Measurements from ENCODE around the gene LINGO1. TPM values are rescaled to one million over a fixed set of nuclear protein-coding genes. Genes with fewer than 3 reads are reported as not detected.

Gene LINGO1
- total RNA-seq, 2 donors from 2014 or later, result not detected

DNA sequence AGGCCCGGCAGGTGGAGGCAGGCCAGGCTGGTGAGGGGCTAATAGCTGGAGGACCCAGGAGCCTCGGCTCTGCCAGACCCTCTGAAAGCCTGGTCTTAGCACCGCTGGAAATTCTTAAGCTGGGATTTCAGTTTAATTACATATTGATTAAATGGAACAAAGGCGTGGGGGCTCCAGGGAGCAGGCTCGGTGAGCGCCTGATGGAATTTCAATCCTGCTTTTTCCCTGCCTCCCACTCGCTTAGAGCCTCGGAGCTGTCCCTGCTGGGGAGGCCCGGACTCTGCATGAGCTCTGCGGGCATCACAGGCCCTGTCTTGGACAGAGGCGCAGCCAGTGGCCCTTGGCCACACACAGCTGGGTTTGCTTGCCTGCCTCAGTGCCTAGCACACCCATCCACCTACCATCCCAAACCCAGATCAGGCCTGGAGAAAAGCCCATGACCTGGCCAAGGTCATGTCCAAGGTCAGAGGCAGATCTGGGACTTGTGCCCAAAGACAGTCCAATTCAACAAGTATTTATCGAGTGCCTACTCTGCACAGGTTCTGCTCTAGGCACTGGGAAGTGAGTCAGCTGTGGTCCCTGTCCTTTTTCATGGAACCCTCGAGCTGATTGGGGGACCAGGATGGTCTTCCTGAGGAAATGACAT is 40.6 kb downstream of the LINGO1 start:
- peaks cover 4% of the 10 kb centered on the region for H3K27me3 Mint-ChIP-seq
- no peaks in the 10 kb centered on the region for H3K9me3 Mint-ChIP-seq
- H3K4me1 Mint-ChIP-seq, result no peaks in the 10 kb centered on the region
- ATAC-seq (replicated peaks), result no peak
- H3K36me3 Mint-ChIP-seq (ENCODE audit: low read depth), result no peaks in the 10 kb centered on the region
- H3K4me3 Mint-ChIP-seq, result no peak overlapping the region
- no peak overlapping the region for H3K27ac Mint-ChIP-seq

DNA sequence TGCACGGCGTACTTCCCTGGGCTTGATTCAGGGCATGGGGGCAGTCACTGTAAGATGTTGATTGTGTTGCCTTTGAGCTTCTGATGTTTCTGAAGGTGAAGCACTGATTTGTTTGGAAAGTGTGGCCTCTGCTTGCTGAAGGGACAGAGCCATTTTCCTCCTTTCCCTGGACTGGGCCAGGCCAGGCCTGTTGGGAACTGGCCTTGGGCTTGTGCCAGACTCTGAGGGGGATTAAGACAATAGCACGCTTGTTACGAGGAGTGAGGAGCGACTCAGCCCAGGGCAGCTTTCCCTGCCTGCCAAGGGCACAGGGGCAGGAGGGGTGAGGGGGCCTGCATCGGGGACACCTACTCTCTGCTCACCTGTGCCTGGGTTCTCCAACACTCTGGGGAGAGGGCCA is 42.9 kb downstream of the LINGO1 start:
- Mint-ChIP-seq H3K27me3 (peaks cover 12% of the 10 kb centered on the region), H3K27ac (no peak overlapping the region), H3K36me3 (ENCODE audit: low read depth) (no peaks in the 10 kb centered on the region), H3K9me3 (no peaks in the 10 kb centered on the region), H3K4me3 (no peak overlapping the region), H3K4me1 (no peaks in the 10 kb centered on the region)
- ATAC-seq (replicated peaks), result no peak

- Mint-ChIP-seq H3K9me3 (no peaks in the 10 kb centered on the region), H3K27me3 (peaks cover 12% of the 10 kb centered on the region)
These were observed 44.6 kb downstream of the LINGO1 start for GRCh38 chr15:77588126-77588525.

DNA sequence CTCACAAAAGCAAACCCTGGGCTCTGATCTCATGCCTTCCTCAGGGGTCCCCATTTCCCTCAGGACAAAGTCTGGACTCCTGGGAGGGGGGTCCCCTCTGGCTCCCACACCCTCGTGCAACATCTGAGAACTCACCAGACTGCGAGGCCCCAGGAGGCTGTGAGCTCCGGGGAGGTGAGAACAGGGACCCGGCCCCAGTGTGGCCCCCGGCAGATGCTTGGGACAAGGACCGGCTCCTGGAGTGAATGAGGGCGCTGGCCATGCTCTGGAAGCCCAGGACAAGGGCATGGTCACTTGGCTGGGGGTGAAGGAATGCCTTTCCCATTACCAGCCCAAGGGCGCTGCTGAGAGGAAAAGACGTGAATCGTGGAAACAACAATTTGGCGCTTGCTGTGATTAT is 48.0 kb downstream of the LINGO1 start:
- H3K4me1 Mint-ChIP-seq, result no peaks in the 10 kb centered on the region
- ATAC-seq (replicated peaks), result no peak
- no peaks in the 10 kb centered on the region for H3K9me3 Mint-ChIP-seq
- no peak overlapping the region for H3K4me3 Mint-ChIP-seq
- no peak overlapping the region for H3K27ac Mint-ChIP-seq
- H3K36me3 Mint-ChIP-seq (ENCODE audit: low read depth), result no peaks in the 10 kb centered on the region
- peaks cover 8% of the 10 kb centered on the region for H3K27me3 Mint-ChIP-seq

More at GRCh38 chr15:77588126-77588525, 44.6 kb downstream of the LINGO1 start:
- no peaks in the 10 kb centered on the region for H3K4me1 Mint-ChIP-seq
- H3K27ac Mint-ChIP-seq, result no peak overlapping the region
- ATAC-seq (replicated peaks), result no peak
- H3K36me3 Mint-ChIP-seq (ENCODE audit: low read depth), result no peaks in the 10 kb centered on the region
- H3K4me3 Mint-ChIP-seq, result no peak overlapping the region

GRCh38 chr15:77584201-77584600 is 48.5 kb downstream of the LINGO1 start:
- ATAC-seq (replicated peaks), result no peak
- Mint-ChIP-seq H3K27ac (no peak overlapping the region), H3K36me3 (ENCODE audit: low read depth) (no peaks in the 10 kb centered on the region), H3K4me3 (no peak overlapping the region), H3K9me3 (no peaks in the 10 kb centered on the region), H3K4me1 (no peaks in the 10 kb centered on the region), H3K27me3 (peaks cover 8% of the 10 kb centered on the region)

GRCh38 chr15:77582763-77583162 is 49.9 kb downstream of the LINGO1 start:
- H3K9me3 Mint-ChIP-seq, result no peaks in the 10 kb centered on the region
- ATAC-seq (replicated peaks), result no peak
- H3K27me3 Mint-ChIP-seq, result peaks cover 8% of the 10 kb centered on the region
- H3K27ac Mint-ChIP-seq, result no peak overlapping the region
- H3K36me3 Mint-ChIP-seq (ENCODE audit: low read depth), result no peaks in the 10 kb centered on the region
- no peaks in the 10 kb centered on the region for H3K4me1 Mint-ChIP-seq
- H3K4me3 Mint-ChIP-seq, result no peak overlapping the region

DNA sequence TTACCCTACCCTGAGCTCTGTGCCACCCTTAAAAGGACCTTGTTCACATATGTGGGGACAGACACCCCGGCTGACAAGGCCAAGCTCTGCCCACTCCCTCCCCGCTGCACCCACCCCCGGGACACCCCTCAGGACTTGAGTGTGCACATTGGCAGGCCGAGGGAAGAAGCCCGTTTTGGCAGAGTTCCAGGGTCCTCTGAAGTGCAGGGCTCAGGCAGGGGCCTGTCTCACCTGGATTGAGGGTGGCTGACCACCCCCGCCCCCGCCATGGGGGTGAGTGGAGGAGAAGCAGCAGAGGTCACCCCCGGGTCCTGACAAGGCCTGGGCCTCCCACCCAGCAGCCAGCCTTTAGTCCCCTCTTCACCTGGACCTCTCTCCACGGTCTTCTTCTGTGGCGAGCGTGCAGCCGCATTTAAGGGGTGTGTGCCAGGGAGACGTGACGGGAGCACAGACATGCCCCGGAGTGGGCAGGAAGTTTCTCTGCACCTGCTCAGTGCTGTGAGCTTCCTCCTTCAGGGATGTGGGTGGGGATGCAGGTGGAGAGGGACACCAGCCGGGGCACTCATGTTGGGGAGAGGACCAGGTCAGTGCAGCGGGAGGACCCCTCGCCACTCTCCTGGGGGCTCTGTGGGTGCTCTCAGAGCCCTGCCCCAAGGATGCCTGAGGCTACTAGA is 50.7 kb downstream of the LINGO1 start:
- Mint-ChIP-seq H3K27me3 (peaks cover 8% of the 10 kb centered on the region), H3K4me3 (no peak overlapping the region), H3K27ac (no peak overlapping the region), H3K36me3 (ENCODE audit: low read depth) (no peaks in the 10 kb centered on the region), H3K9me3 (no peaks in the 10 kb centered on the region), H3K4me1 (no peaks in the 10 kb centered on the region)
- ATAC-seq (replicated peaks), result no peak

DNA sequence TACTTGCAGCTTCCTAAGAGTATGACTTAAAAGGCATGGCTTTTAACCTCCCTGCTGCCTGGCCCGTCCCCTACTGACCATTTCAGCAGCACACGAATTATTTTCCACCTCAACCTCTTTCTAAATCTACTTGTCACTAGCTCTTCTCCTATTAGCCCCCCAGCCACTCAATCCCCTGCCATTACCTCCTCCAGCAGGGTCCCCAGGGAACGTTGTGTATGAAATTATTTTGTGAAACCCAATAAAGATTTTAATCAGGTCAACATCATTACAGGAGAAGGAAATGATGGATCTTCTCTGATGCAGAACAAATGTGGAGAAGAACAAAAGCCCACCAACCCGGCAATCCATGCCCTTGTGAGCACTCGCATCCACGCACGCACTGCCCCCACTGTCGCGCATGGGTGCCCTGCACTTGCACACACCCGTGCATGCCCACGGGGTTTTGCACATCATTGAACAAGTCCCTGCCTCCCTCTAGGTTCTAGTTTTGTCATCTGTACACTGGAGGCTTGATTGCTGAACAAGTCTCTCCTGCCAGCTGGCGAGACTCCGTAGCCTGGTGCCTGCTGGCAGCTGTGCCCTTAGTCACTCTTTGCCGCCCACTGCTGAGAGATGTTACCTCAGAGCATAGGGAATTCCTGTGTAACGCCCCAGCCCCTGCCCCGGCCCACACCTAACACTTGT is 51.6 kb downstream of the LINGO1 start:
- ATAC-seq (replicated peaks), result no peak
- Mint-ChIP-seq H3K4me3 (no peak overlapping the region), H3K4me1 (no peaks in the 10 kb centered on the region), H3K36me3 (ENCODE audit: low read depth) (no peaks in the 10 kb centered on the region), H3K9me3 (no peaks in the 10 kb centered on the region), H3K27me3 (peaks cover 8% of the 10 kb centered on the region), H3K27ac (no peak overlapping the region)

DNA sequence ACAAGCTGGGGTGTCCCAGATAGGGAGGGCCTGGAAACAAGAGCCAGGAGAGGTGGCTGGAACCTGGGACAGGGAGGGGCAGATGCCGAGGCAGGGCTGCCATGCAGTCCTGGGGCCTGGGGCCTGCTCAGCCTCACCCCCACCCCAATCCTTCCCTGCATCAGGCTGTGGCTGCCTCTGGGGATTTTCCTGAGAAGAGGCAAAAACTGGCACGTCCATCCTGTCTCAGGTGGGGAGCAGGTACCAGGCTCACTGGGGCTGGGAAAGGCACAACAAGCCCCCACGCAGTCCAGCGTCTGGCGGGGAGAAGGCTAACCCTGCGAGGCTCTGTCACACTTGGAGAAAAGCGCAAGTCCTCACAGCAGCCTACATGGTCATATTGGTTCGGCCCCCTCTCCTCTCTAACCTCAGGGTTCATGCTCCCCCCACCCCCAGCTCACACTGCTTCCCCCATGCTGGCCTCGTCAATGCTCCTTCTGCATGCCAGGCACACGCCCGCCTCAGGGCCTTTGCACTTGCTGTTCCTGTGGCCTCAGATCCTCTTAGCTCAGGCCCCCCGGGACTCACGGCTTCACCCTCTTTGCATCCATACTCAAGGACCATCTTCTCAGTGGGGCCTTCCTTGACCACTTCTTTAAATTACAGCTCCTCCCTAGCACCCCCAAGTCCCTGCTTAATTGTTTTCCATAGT is 53.1 kb downstream of the LINGO1 start:
- Mint-ChIP-seq H3K36me3 (ENCODE audit: low read depth) (no peaks in the 10 kb centered on the region), H3K4me1 (no peaks in the 10 kb centered on the region), H3K27ac (no peak overlapping the region), H3K27me3 (no peaks in the 10 kb centered on the region), H3K4me3 (no peak overlapping the region), H3K9me3 (no peaks in the 10 kb centered on the region)
- ATAC-seq (replicated peaks), result no peak

GRCh38 chr15:77578641-77579372 is 53.9 kb downstream of the LINGO1 start:
- H3K9me3 Mint-ChIP-seq, result no peaks in the 10 kb centered on the region
- H3K36me3 Mint-ChIP-seq (ENCODE audit: low read depth), result no peaks in the 10 kb centered on the region
- no peak for ATAC-seq (replicated peaks)
- H3K27ac Mint-ChIP-seq, result no peak overlapping the region
- H3K4me3 Mint-ChIP-seq, result no peak overlapping the region
- no peaks in the 10 kb centered on the region for H3K4me1 Mint-ChIP-seq
- H3K27me3 Mint-ChIP-seq, result no peaks in the 10 kb centered on the region

GRCh38 chr15:77577366-77577950 is 55.3 kb downstream of the LINGO1 start:
- Mint-ChIP-seq H3K4me1 (no peaks in the 10 kb centered on the region), H3K27ac (no peak overlapping the region), H3K9me3 (no peaks in the 10 kb centered on the region), H3K4me3 (no peak overlapping the region), H3K36me3 (ENCODE audit: low read depth) (no peaks in the 10 kb centered on the region), H3K27me3 (peaks cover 6% of the 10 kb centered on the region)
- no peak for ATAC-seq (replicated peaks)

GRCh38 chr15:77576538-77576937 is 56.2 kb downstream of the LINGO1 start:
- Mint-ChIP-seq H3K36me3 (ENCODE audit: low read depth) (no peaks in the 10 kb centered on the region), H3K9me3 (no peaks in the 10 kb centered on the region), H3K27ac (no peak overlapping the region), H3K27me3 (peaks cover 6% of the 10 kb centered on the region), H3K4me3 (no peak overlapping the region), H3K4me1 (no peaks in the 10 kb centered on the region)
- no peak for ATAC-seq (replicated peaks)

GRCh38 chr15:77575203-77575934 is 57.3 kb downstream of the LINGO1 start:
- ATAC-seq (replicated peaks), result no peak
- H3K4me1 Mint-ChIP-seq, result no peaks in the 10 kb centered on the region
- no peaks in the 10 kb centered on the region for H3K36me3 Mint-ChIP-seq (ENCODE audit: low read depth)
- H3K27ac Mint-ChIP-seq, result no peak overlapping the region
- H3K4me3 Mint-ChIP-seq, result no peak overlapping the region
- no peaks in the 10 kb centered on the region for H3K9me3 Mint-ChIP-seq
- peaks cover 6% of the 10 kb centered on the region for H3K27me3 Mint-ChIP-seq

All from activated T-helper 17 cell treated with anti-CD3 and anti-CD28 coated beads, Interleukin-2, amount 50 U/mL, for 72 hours (primary cell).